Endothelial cell of hepatic sinusoid (primary cell): ENCODE results near the gene CAPN5.

Experiments
- in situ Hi-C: cut with HindIII; loops from 2 replicates; pipeline ENCODE4 v1.10.0; 2017; ENCODE audit warnings: low sequenced_read_pairs

CAPN5 gene

DNA sequence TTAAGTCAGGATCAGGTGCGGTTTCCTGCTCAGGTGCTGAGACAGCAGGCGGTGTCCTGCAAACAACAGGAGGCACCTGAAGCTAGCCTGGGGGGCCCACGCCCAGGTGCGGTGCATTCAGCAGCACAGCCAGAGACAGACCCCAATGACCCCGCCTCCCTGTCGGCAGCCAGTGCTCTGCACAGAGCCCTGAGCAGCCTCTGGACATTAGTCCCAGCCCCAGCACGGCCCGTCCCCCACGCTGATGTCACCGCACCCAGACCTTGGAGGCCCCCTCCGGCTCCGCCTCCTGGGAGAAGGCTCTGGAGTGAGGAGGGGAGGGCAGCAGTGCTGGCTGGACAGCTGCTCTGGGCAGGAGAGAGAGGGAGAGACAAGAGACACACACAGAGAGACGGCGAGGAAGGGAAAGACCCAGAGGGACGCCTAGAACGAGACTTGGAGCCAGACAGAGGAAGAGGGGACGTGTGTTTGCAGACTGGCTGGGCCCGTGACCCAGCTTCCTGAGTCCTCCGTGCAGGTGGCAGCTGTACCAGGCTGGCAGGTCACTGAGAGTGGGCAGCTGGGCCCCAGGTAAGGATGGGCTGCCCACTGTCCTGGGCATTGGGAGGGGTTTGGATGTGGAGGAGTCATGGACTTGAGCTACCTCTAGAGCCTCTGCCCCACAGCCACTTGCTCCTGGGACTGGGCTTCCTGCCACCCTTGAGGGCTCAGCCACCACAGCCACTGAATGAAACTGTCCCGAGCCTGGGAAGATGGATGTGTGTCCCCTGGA lies 61.3 kb downstream of the CAPN5 start, which contains the start of gene MYO7A:
MYO7A (plus strand) TSS at position 327 of the 772 bp plus-strand sequence. CDS start 2,389 bp downstream, outside the sequence.
- in situ Hi-C loops, result no loop called here

GRCh38 chr11:77129069-77129841 lies 62.5 kb downstream of the CAPN5 start:
- in situ Hi-C loops, result no loop called here

- in situ Hi-C loops, result no loop called here
Observed at GRCh38 chr11:77129842-77130756, 63.3 kb downstream of the CAPN5 start.

GRCh38 chr11:77130763-77131513 lies 64.2 kb downstream of the CAPN5 start:
- in situ Hi-C loops, result no loop called here

DNA sequence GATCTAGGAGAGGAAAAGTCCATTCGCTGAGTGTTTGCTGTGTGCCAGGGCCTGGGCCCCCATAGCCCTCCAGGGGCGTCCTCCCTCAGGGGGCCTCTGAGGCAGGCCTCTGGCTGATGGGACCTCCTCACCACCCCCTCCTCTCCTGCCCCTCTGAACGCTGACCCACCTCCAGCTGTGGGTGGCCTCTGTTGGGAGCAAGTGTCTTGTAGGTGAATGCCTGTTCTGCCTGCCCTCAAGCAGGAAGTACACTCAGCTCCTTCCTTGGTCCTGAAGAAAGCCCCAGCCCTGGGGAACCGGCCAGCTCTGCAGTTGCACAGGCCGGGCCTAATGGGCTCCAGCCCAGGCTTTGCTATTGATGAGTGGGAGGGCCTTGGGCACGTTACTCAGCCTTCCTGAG lies 64.8 kb downstream of the CAPN5 start:
- in situ Hi-C loops, result no loop called here

- in situ Hi-C loops, result loop anchor here (5.0 kb wide), 2 partner anchors 67 to 88 kb away; no protein-coding TSS in a partner anchor
Observed at GRCh38 chr11:77135069-77135468, 68.3 kb downstream of the CAPN5 start.

- in situ Hi-C loops, result loop anchor here (5.0 kb wide), 2 partner anchors 66 to 89 kb away; no protein-coding TSS in a partner anchor
Observed at GRCh38 chr11:77136074-77136473, 69.3 kb downstream of the CAPN5 start.

DNA sequence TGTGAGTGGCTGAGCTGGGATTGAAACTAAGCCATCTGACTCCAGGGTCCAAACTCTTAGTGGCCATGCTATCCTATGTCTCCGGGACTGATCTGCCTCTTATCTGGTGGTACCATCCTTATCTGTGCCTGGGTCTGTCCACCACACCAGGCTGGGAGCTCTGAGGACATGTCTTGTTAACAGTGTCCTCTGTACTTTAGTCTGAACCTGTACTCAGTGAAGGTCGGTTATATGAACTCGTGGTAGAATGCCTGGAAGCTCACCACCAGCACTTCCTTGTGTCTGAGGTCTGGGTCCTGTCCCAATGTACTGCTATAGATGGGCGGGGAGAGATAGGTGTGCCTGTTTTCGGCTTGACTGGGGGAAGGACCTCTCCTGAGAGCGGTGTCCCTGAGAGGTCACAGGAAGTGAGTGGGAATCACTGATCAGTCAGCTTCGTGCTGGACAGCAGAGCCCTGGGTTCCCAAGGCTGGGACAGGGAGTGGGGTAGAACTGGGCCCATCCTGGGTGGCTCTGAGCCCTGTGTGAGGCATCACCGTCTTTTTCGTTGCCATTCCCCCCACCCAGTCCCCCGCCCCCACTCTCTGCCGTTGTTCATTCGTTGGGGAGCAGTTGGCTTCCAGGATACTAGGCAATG lies 70.1 kb downstream of the CAPN5 start:
- in situ Hi-C loops, result loop anchor here (5.0 kb wide), 2 partner anchors 65 to 90 kb away; no protein-coding TSS in a partner anchor

DNA sequence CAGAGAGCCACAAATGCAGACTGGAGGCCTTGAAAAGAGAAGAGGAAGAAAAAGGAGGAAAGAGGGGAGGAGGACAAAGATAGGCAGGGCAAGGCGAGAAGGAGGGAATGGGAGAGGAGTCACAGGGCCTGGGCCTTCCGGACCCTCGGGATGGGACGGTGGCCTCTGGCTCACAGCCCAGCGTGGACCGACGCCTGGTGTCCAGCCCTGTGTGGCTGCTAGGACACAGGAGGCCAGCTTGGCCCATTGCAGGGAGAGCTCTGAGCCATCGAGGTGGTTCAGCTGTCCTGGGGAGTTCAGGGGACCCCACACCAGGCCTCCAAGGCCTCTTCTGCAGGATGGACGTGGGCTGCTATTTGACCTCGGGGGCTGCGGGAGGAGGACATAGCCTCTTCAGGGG lies 70.7 kb downstream of the CAPN5 start:
- in situ Hi-C loops, result loop anchor here (5.0 kb wide), 2 partner anchors 65 to 90 kb away; no protein-coding TSS in a partner anchor

DNA sequence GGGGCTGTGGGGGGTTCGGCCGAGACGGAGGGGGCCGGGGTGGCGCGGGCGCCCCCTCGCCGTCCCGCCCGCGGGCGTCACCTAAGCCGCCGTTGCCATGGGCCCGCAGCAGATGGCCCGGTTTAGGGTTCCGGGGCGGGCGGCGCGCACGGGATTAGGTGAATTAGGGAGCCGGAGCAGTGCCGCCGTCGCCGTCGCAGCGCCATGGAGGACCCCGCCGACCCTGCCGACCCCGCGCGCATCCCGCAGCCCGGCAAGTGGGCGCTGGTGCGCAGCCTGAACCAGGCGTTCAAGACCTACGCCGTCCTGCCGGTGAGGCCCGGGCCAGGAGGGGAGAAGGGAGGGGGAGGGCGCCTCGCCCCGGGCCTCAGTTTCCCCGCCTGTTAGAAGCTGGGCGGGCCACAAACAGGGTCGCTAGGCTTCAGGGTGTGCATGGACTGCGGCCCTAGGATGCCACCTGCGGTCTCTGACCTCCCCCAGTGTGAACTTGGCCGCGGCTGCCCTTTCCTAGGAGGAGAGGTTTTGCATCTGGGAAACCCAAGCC lies 71.4 kb downstream of the CAPN5 start:
- in situ Hi-C loops, result loop anchor here (5.0 kb wide), 2 partner anchors 64 to 91 kb away; no protein-coding TSS in a partner anchor

- in situ Hi-C loops, result loop anchor here (5.0 kb wide), 2 partner anchors 63 to 92 kb away; no protein-coding TSS in a partner anchor
Observed at GRCh38 chr11:77139201-77139600, 72.4 kb downstream of the CAPN5 start.

DNA sequence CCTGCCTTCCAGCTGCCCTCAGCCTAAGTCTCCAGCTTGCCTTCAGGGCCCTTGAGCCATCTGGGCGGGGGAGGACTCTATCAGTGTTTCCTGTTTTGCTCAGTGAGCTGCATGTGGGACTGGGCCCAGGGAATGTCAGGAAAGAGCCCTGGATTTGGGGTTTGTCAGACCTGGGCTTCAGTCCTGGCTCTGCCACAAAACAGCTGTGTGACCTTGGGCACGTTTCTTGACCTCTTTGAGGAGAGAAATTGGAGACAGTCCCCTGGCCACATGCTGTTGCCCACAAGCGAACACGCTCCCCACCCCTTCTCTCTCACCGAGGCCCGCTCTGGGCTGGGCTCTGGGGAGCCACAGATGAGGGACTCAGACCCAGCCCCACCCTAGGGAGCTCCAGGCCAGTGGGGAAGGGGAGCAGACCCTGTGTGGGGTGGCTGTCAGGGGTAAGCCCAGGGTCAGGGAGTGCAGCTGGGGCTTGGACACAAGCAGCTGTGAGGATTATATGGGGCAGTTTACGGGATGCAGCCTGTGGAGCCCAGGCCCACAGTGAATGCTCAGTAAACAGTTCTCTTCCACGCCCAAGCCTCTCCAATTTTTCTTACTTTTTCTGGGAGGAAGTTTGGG lies 73.6 kb downstream of the CAPN5 start:
- in situ Hi-C loops, result no loop called here

DNA sequence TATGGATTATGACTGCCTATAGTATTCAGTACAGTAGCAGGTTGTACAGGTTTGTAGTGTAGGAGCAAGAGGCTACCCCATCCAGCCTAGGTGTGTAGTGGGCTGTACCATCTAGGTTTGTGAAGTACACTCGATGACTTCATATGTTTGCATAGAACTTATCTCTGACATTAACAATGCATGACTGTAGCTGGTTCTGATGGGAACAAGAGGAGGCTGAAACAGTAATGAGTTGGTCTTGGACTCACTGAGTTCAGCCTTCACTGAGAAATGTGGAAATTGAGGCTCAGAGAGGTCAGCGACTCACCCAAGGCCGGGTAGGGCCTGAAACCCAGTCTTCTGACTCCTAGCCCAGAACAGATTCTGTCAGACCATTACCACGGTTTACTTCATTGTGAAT lies 74.3 kb downstream of the CAPN5 start:
- in situ Hi-C loops, result no loop called here

DNA sequence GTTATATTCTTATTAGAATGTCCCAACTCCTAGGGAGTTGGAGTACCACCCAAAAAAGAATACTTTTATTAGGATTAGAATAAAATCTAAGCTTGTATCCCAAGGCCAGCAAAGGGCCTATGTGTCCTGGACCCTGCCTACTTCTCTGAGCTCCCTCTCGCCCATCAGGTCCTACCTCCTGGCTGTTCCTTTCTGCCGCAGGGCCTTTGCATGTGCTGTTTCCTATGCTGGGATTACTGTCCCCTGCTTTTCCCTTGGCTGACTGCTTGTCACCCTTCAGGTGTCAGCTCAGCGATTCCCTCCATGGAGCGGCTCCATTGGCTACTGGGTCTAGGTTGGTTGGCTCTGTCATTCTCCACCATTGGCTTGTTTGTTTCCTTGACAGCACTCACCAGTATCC lies 74.7 kb downstream of the CAPN5 start:
- in situ Hi-C loops, result no loop called here

- in situ Hi-C loops, result no loop called here
Observed at GRCh38 chr11:77142091-77142975, 75.6 kb downstream of the CAPN5 start.

DNA sequence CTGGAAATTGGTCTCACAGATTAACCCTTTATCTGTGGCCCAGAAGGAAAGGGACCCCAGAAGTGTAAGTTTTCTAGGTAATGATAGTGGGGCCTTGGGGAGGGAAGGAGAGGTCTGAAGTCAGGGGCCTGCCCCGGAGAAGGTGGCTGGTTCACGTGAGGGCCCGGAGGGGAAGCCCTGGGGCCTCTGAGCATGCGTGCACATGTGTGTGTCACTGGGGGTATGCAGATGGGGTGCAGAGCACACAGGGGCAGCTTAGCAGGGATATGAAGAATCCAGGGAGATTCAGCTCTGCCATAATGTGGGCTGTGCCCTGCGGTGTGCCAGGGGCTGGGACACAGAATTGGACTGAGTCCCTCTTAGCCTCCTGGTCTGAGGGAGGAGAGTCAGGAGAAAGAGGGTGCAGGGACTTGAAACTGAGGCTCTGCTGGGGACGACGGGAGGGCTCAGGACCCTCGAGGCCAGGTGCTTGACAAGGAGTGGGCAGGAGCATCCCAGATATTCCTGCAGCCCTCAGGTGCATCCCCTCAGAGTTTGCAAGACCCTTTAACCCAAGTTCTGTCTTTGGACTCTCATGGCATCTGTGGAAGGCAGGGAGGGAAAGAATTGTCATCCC lies 76.7 kb downstream of the CAPN5 start:
- in situ Hi-C loops, result no loop called here

DNA sequence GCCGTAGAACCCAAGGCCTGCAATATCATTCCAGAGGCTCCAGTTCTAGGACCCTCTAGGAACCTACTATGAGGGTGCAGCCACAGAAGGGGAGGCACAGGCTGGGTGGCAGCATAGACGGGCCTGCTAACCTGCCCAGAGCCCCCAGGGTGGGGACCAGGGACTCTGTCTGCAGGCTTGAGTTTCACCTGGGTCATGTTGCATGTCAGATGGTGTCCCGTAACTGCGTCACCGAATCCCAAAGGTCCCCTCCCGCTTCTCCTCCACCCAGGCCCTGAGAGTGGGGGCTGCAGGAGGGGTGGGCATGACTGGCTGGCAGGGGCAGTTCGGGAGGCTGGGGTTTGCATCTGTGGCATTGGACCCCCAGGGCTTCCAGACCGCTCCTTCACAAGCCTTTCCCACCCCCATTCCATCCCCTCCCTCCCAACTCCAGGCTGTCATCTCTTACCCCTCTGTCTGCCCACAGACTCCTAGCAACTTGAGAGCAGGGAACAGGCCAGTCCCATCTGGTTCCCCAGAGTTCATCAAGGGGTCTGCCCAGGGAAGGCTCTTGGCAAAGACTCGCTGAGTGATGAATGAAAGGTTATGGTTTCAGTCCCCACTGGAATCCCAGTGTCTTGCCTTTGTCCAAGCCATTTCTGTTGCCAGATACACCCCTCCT lies 77.6 kb downstream of the CAPN5 start:
- in situ Hi-C loops, result no loop called here
